ENCODE data around the gene MRPS2.

MRPS2 gene

DNA sequence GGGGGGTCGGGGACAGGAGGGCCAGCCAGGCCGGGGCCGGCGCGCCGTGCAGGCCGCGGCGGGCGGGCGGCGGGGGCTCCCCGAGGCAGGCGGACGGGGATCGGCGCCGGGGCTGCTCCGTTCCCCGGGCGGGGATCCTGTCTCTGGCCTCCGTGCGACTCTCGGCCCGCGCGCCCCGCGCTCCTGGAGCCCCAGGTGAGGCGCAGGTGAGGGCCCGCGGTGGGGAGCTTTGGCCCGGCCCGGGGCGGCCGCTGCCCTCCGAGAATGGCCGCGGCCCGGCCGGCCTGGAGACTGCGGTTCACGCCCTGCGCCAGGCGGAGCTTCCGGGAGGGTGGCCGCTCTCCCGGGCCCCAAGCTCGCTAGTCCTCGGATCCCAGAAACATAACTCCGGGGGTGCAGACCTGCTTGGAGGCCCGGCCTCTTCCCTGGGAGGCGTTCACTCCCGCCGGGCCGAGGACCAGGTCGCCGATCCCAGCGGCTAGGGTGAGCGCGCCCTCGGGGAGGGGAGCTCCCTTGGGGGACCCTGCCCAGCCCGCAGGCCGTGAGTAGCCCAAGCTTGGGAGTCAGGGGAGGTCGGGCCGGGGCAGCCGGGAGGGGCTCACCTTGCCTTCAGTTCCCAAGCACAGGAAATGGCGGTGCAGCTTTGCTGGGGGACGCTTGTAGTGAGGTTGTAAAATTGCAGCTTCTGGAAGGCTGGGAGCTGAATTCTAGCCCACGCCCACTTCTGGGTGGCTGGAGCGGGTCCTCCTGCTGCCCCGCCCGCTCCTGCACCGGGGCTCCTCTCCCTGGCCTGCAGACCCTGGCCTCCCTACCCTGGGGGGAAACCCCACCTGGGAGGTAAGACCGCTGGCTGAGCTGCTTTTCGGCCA is 20.2 kb upstream of the MRPS2 start:
- DNase-seq (ENCODE audit: low read depth in 4 of 4, low spot score in 1 of 4): no peak

DNA sequence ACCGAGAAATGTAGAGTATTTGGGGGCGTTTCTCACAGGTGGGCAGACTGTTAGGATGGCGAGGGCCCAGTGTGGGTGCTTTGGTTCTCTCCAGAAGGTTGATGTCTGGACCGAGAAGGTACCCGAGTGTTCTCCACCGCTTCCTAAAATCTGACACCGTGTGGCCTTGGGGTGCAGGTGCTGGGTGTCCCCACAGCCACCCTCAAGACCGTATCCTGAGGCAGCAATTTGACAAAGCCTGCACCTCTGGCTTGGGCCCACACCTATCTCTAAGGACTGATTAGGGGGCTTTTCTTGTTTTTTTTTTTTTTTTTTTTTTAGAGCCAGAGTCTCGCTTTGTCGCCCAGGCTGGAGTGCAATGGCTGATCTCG is 19.6 kb upstream of the MRPS2 start:
- DNase-seq (ENCODE audit: low read depth in 4 of 4, low spot score in 1 of 4): no peak

DNA sequence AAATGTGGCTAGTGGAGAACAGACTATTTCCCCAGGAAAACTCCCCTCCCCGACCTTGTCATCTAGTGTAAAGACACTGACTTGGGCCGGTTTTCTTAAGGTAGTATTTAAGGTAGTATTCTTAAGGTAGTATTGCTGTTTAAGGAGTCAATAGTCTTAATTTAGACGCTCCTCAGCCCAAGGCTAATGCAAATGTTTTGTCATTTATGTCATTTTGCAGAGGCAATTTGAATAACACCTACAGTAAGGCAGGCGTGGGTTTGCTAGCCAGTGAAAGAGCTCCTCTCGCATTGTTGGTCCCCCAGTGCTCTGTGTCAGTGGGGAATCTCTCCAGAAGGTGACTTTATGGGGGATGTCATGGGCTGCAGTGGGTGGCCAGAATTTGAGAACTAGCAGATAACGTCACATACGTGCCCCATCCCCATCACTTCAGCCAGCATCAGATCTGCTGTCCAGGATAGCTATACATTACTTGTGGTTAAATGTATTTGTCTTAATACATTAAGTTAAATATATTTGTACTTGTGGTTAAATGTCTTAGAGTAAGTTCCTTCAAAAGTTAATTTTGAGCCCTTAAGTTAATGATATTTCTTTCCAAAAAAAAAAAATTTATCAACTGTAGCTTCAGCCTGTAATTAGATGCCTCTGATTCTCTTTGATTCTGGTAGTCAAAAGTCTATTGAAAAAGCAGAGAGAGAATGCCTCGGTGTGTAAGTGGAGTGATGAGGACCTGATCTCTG is 18.3 kb upstream of the MRPS2 start:
- DNase-seq (ENCODE audit: low read depth in 4 of 4, low spot score in 1 of 4): no peak

- no peak for DNase-seq (ENCODE audit: low read depth in 4 of 4, low spot score in 1 of 4)
These were observed 15.8 kb upstream of the MRPS2 start for GRCh38 chr9:135484460-135485277.

DNA sequence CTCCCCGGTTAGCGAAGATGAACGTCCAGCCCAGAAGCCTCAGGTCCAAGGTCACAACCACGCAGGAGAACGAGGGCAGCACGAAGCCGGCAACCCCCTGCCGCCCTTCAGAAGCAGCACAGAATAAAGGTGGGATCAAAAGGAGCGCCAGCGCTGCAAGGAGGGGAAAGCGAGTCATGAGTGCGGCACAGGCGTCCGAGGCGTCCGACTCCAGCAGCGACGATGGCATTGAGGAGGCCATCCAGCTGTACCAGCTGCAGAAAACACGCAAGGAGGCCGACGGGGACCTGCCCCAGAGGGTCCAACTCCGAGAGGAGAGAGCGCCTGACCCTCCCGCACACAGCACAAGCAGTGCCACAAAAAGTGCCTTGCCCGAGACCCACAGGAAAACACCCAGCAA is 15.1 kb upstream of the MRPS2 start:
- DNase-seq (ENCODE audit: low read depth in 4 of 4, low spot score in 1 of 4): no peak

DNA sequence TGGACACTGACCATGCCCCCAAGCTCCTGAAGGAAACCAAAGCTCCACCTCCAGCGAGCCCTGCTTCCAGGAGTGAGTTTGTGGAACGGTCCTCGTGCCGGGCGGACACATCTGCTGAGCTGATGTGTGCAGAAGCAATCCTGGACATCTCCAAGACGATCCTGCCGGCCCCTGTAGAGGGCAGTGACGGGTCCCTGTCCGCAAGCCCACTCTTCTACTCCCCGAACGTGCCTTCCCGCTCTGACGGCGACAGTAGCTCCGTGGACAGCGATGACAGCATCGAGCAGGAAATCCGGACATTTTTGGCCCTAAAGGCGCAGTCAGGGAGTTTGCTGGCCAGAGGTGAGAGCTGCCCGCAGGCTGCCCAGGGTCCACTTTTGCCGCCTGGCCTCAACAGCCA is 14.7 kb upstream of the MRPS2 start:
- DNase-seq (ENCODE audit: low read depth in 4 of 4, low spot score in 1 of 4): no peak

DNA sequence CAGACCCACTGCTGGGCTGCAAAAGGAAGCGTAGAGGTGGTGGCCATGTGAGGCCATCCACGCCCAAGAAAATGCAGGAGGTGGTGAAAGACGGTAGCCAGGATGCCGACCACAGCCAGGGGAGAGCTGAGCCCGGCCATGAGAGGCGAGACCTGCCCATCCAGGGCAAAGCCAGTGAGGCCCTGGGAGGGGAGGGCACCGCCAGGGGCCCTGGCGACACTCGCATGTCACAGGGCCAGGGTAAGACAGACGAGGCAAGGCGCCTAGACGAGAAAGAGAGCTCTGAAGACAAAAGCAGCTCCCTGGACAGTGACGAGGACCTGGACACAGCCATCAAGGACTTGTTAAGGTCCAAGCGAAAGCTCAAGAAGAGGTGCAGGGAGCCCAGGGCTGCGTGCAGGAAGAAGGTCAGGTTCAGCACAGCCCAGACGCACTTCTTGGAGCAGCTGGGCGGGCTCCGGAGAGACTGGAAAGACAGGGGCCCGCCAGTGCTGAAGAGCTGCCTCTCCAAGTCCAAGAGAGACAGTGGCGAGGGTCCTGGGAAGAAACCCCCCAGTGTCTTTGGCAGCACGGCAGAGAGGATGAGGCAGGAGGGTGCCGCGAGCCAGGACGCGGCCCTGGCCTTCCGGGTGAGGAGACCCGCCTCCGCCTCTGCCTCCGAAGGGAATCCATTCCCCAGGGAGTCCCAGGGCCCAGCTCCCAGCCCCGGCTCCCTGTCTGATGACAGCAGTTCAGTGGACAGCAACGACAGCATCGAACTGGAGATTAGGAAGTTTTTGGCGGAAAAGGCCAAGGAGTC is 14.0 kb upstream of the MRPS2 start:
- no peak for DNase-seq (ENCODE audit: low read depth in 4 of 4, low spot score in 1 of 4)

- DNase-seq (ENCODE audit: low read depth in 4 of 4, low spot score in 1 of 4): no peak
These were observed 13.0 kb upstream of the MRPS2 start for GRCh38 chr9:135487281-135488012.

GRCh38 chr9:135488013-135488330 is 12.5 kb upstream of the MRPS2 start:
- no peak for DNase-seq (ENCODE audit: low read depth in 4 of 4, low spot score in 1 of 4)

DNA sequence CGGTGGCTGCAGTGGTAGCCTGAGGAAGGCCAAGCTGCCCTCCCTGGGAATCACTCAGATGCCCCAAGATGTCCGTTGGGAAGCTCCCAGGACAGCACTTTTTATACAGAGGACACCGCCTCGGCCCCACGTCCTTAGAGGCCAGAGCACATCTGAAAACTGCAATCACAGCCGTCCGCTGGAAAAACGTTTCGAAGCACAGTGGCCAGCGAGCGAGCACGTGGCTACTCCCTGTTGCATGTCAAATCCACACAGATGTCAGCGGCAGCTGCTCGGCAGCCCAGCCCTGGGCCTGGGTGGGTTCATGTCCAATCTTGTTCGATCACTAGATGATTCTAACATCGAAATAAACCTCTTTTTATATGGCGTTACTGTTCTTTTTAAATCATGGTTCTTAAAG is 12.0 kb upstream of the MRPS2 start:
- DNase-seq (ENCODE audit: low read depth in 4 of 4, low spot score in 1 of 4): no peak

- DNase-seq (ENCODE audit: low read depth in 4 of 4, low spot score in 1 of 4): no peak
These were observed 11.1 kb upstream of the MRPS2 start for GRCh38 chr9:135489188-135489906.

- no peak for DNase-seq (ENCODE audit: low read depth in 4 of 4, low spot score in 1 of 4)
These were observed 10.2 kb upstream of the MRPS2 start for GRCh38 chr9:135490166-135490870.

- no peak for DNase-seq (ENCODE audit: low read depth in 4 of 4, low spot score in 1 of 4)
These were observed 9.5 kb upstream of the MRPS2 start for GRCh38 chr9:135490980-135491464.

- DNase-seq (ENCODE audit: low read depth in 4 of 4, low spot score in 1 of 4): no peak
These were observed 8.7 kb upstream of the MRPS2 start for GRCh38 chr9:135491764-135492163.

DNA sequence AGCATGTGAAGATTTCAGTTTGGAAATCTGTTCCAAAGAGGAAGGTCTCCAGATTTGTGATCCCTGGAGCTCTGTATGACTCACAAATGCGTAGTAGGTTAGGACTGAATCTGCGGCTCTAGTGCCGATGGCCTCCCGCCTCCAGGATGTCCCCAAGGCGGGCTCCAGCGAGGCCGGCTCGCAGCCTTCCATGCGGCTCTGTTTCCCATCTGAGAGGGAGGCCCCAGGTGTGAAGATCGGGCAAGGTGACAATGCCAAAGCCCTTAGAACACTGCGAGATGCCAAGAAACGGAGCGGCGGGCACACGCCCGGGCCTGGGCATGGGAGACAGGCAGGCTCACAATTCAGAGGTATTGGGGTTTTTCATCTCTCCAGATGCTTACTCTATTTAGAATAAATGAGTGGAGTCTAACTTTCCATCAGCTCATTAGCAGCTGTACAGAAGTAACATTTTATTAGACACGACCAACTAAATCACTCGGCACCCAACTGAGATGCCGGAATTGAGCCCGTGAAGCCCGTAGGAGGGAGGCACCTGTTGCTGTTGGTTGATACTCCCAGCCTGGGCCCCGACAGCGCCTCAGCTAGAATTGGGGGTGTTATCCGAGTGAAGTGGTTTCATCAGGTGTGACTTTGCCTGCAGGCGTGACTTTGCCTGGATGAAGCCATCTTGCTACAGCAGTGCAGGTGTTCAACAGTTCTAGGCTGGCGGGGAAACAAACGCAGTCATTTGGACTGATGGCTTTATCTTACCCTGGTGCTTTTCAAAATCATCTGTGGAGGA is 7.4 kb upstream of the MRPS2 start:
- DNase-seq (ENCODE audit: low read depth in 4 of 4, low spot score in 1 of 4): no peak

DNA sequence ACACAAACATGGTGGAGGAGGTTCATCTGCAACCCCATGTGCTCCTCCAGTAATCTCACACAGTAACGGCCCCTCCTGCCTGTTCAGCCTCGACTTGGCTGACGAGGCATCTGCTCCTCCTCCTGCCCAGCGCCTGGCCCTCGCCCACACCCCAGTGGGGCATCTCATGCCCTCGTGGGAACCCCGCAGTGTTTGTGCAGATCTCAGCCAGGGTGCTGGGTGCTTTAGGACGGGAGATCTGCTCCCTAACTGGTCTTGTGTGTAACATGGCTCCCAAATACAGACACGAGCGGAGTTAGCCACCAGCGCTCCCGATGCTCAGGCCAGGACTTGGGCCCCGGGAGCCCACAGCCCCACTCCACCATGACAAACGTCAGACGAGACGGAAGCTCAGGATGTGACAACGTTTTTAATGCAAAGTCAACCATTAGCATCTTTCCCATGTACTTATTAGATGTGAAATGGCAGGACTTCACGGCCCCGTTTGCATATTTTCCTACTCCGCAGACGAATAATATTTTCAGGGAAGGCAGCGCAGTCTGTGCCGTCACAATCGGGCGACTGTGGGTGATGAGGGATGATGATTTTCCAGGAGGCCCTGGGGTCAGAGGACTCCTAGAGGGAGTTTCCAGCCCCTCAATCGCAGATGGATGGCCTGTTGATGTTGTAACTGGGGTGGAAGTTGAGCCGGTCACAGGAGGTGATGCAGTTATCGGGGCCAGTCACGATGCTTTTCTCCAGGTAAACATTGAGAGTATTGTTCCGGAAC is 5.5 kb upstream of the MRPS2 start:
- DNase-seq (ENCODE audit: low read depth in 4 of 4, low spot score in 1 of 4): no peak

DNA sequence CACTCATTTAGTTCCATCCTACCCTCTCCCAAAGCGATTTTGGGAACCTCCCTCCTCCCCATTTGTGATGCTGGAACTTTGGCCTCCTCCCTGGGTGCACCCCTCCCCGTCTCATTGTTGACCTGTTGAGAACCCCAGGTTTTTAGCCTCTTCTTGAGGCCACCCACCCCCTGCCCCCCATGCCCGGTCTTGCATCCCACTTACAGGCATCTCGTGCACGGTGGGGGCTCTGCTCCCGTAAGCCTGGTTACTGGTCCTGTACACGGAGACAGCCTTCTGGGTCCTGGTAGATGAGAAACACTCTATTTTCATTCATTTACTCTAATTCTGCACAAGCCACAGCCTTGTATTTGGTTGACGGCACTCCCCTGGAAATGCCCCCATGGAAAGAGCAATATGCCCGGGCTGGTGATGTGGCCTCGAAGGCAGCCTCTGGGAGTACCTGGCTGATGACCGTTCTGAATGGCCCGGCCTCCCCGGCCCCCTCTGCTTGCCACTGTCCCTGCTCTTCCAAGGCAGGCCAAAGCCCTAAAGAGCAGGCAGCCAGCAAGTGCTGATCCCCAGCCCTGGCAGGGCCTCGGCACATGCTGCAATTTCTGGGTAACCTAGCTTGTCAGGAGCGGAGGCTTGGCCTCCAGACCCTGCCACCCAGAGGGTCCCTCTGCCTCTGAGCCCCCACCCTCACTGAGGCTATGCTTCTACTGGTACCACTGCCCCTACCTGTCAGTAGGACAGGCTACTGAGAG is 1.9 kb upstream of the MRPS2 start:
- DNase-seq (ENCODE audit: low read depth in 4 of 4, low spot score in 1 of 4): no peak

Measured in stimulated activated CD4-positive, alpha-beta T cell treated with anti-CD3 and anti-CD28 coated beads, Interleukin-1b, Interleukin-23, amount 100 ng/mL, for 24 hours (primary cell).